Left kidney (tissue), 2 donors: ENCODE results near the gene PIAS3. TPM values are rescaled to one million over a fixed set of nuclear protein-coding genes. Genes with fewer than 3 reads are reported as not detected.
"Not testable (repeated sequence)": the region's sequence is repeated elsewhere in the genome, so short reads cannot be mapped to it uniquely, and the experiment has no call there.

Experiments
- DNase-seq: peaks from one replicate; pipeline ENCODE4 v3.0.0-alpha.2; 2013
- polyA plus RNA-seq: library from polyadenylated mRNA; unstranded; fragments of 120-200 nt; gene quantifications from one replicate; pipeline ENCODE4 v1.2.1, GENCODE V29; 2013; ENCODE audit not compliant: insufficient read length

Gene PIAS3
- polyA plus RNA-seq, 1 donor, result 58.4 TPM

GRCh38 chr1:145877923-145878486 lies 19.1 kb upstream of the PIAS3 start:
- DNase-seq, result no peak

GRCh38 chr1:145874646-145875045 lies 15.8 kb upstream of the PIAS3 start:
- no peak for DNase-seq

- DNase-seq, result no peak
Observed at GRCh38 chr1:145871994-145872924, 13.4 kb upstream of the PIAS3 start.

- no peak for DNase-seq
Observed at GRCh38 chr1:145868232-145868631, 9.4 kb upstream of the PIAS3 start.

GRCh38 chr1:145863282-145864018 lies 4.6 kb upstream of the PIAS3 start:
- DNase-seq, result no peak

- peak; percentile 91 for DNase-seq
Observed at GRCh38 chr1:145859491-145860023, 676 bp upstream of the PIAS3 start.

GRCh38 chr1:145858238-145858900 lies 512 bp downstream of the PIAS3 start:
- DNase-seq, result no peak

GRCh38 chr1:145857170-145857569 lies 1.7 kb downstream of the PIAS3 start:
- no peak for DNase-seq

- no peak for DNase-seq
Observed at GRCh38 chr1:145855426-145855948, 3.4 kb downstream of the PIAS3 start.

GRCh38 chr1:145849356-145850160 lies 9.3 kb downstream of the PIAS3 start:
- DNase-seq, result no peak

- DNase-seq, result no peak
Observed at GRCh38 chr1:145847827-145848226, 11.1 kb downstream of the PIAS3 start.

- DNase-seq, result peak; percentile 37
Observed at GRCh38 chr1:145846201-145846612, 12.7 kb downstream of the PIAS3 start.

GRCh38 chr1:145845514-145846161 lies 13.2 kb downstream of the PIAS3 start, which contains the start of gene NUDT17:
Gene NUDT17, plus strand, starts transcription at chr1:145845630. Its CDS starts 11 bp downstream, at chr1:145845641.
- DNase-seq, result peak; percentile 80

- no peak for DNase-seq
Observed at GRCh38 chr1:145845144-145845513, 13.8 kb downstream of the PIAS3 start.

- no peak for DNase-seq
Observed at GRCh38 chr1:145843031-145843430, 15.8 kb downstream of the PIAS3 start.

- DNase-seq, result no peak
Observed at GRCh38 chr1:145837656-145838055, 21.2 kb downstream of the PIAS3 start.

GRCh38 chr1:145830810-145831209 lies 28.1 kb downstream of the PIAS3 start:
- not testable (repeated sequence) for DNase-seq

- no peak for DNase-seq
Observed at GRCh38 chr1:145828367-145829026, 30.4 kb downstream of the PIAS3 start.

- no peak for DNase-seq
Observed at GRCh38 chr1:145827966-145828365, 30.9 kb downstream of the PIAS3 start.

GRCh38 chr1:145826030-145826429 lies 32.9 kb downstream of the PIAS3 start:
- no peak for DNase-seq
